GM18526 (cell line): ENCODE data around the gene CCDC142.

ENCODE experiments used
- POLR2A ChIP-seq: IDR thresholded peaks from 3 replicates; pipeline ENCODE4 v1.6.1; 2011; ENCODE audit not compliant: insufficient read length; ENCODE audit errors: extremely low read depth

The CCDC142 gene

GRCh38 chr2:74524005-74524404 lies 41.2 kb upstream of the CCDC142 start:
- no peak for TF ChIP-seq POLR2A

- no peak for TF ChIP-seq POLR2A
These were observed 39.7 kb upstream of the CCDC142 start for GRCh38 chr2:74522516-74522915.

GRCh38 chr2:74516650-74517049 lies 33.9 kb upstream of the CCDC142 start:
- TF ChIP-seq POLR2A, result no peak

GRCh38 chr2:74515981-74516633 lies 33.3 kb upstream of the CCDC142 start:
- TF ChIP-seq POLR2A, result no peak

GRCh38 chr2:74515271-74515980 lies 32.6 kb upstream of the CCDC142 start:
- no peak for TF ChIP-seq POLR2A

GRCh38 chr2:74514368-74515270 lies 31.8 kb upstream of the CCDC142 start, which contains the start of gene TLX2:
TLX2 (plus strand) TSS chr2:74514450; CDS start chr2:74514807, 357 bp downstream.
- no peak for TF ChIP-seq POLR2A

GRCh38 chr2:74513605-74514367 lies 31.0 kb upstream of the CCDC142 start:
- no peak for TF ChIP-seq POLR2A

- no peak for TF ChIP-seq POLR2A
These were observed 30.2 kb upstream of the CCDC142 start for GRCh38 chr2:74512744-74513604.

GRCh38 chr2:74511104-74511989 lies 28.5 kb upstream of the CCDC142 start:
- no peak for TF ChIP-seq POLR2A

GRCh38 chr2:74510272-74510671 lies 27.5 kb upstream of the CCDC142 start:
- no peak for TF ChIP-seq POLR2A

GRCh38 chr2:74507926-74508520 lies 25.2 kb upstream of the CCDC142 start:
- TF ChIP-seq POLR2A, result no peak

GRCh38 chr2:74507145-74507925 lies 24.5 kb upstream of the CCDC142 start, which contains the start of gene PCGF1:
PCGF1 (minus strand) TSS chr2:74507695; CDS start chr2:74507668, 27 bp downstream.
- TF ChIP-seq POLR2A, result peak; percentile 88
